CD4-positive, alpha-beta memory T cell (primary cell): ENCODE data around the gene TMEM270. TPM values are rescaled to one million over a fixed set of nuclear protein-coding genes. Genes with fewer than 3 reads are reported as not detected.

Source experiments
- CTCF ChIA-PET: fragments of 350-600 bp; sonication (Branson Sonifier 250); formaldehyde crosslinking; loops from one replicate; lab custom pipeline; 2021; ENCODE audit warnings: inconsistent platforms; ENCODE audit not compliant: partially characterized antibody; lab: Charles Lee
- POLR2A ChIA-PET: fragments of 350-600 bp; sonication (Branson Sonifier 250); formaldehyde crosslinking; loops from one replicate; lab custom pipeline; 2021; ENCODE audit not compliant: partially characterized antibody; lab: Charles Lee
- DNase-seq, 5 donors: peaks; one replicate each; pipeline versions ENCODE4 v3.0.0 to v3.0.0-alpha.2; 2020 to 2022; ENCODE audit warnings: mixed read lengths in 1 of 5
- H3K27ac ChIP-seq: one replicate; pipeline ENCODE4 v1.7.0; 2013; ENCODE audit warnings: low read depth, low read length
- H3K27me3 ChIP-seq: 2 replicates; pipeline ENCODE4 v1.7.0; 2013; ENCODE audit warnings: mild to moderate bottlenecking, low read length, moderate library complexity; ENCODE audit not compliant: insufficient read depth
- H3K36me3 ChIP-seq: 2 replicates; pipeline ENCODE4 v1.7.0; 2013; ENCODE audit warnings: mild to moderate bottlenecking, low read length, moderate library complexity; ENCODE audit not compliant: insufficient read depth
- H3K4me1 ChIP-seq: 2 replicates; pipeline ENCODE4 v1.7.0; 2013; ENCODE audit warnings: mild to moderate bottlenecking, low read length, moderate library complexity; ENCODE audit not compliant: insufficient read depth
- H3K4me3 ChIP-seq, 2 donors: one replicate each; pipeline ENCODE4 v1.7.0; 2013; ENCODE audit warnings: low read length in 2 of 2, mild to moderate bottlenecking in 1 of 2
- H3K9me3 ChIP-seq, 2 donors: one replicate each; pipeline ENCODE4 v1.7.0; 2013; ENCODE audit warnings: low read length in 2 of 2, control low read depth in 1 of 2; ENCODE audit not compliant: control insufficient read depth in 1 of 2
- H3K27ac Mint-ChIP-seq, 7 donors: one replicate each; pipeline ENCODE4 v1.8.0; 2020 to 2021; ENCODE audit warnings: mixed read lengths in 7 of 7, mild to moderate bottlenecking in 6 of 7, inconsistent platforms in 3 of 7, moderate library complexity in 3 of 7
- H3K27me3 Mint-ChIP-seq, 2 donors: one replicate each; pipeline ENCODE4 v1.8.0; 2020 to 2021; ENCODE audit warnings: mixed read lengths in 2 of 2
- H3K36me3 Mint-ChIP-seq, 2 donors: one replicate each; pipeline ENCODE4 v1.8.0; 2020 to 2021; ENCODE audit warnings: mixed read lengths in 2 of 2, inconsistent platforms in 1 of 2, mild to moderate bottlenecking in 1 of 2
- H3K4me1 Mint-ChIP-seq, 4 donors: one replicate each; pipeline ENCODE4 v1.8.0; 2020 to 2021; ENCODE audit warnings: mixed read lengths in 4 of 4, mild to moderate bottlenecking in 1 of 4
- H3K4me3 Mint-ChIP-seq, 8 donors: one replicate each; pipeline ENCODE4 v1.8.0; 2020 to 2021; ENCODE audit warnings: mixed read lengths in 8 of 8, mild to moderate bottlenecking in 7 of 8, moderate library complexity in 6 of 8, inconsistent platforms in 3 of 8
- H3K9me3 Mint-ChIP-seq, 8 donors: one replicate each; pipeline ENCODE4 v1.8.0; 2020 to 2021; ENCODE audit warnings: mixed read lengths in 8 of 8, mild to moderate bottlenecking in 5 of 8, inconsistent platforms in 3 of 8, moderate library complexity in 1 of 8
- intact Hi-C: fragments of 100-400 bp; cut with micrococcal nuclease; formaldehyde crosslinking; loops from one replicate; pipeline ENCODE4 v1.15.1; 2023
- polyA plus RNA-seq, 2 donors: library from polyadenylated mRNA; unstranded; fragments of 300-500 nt; fragmentation: Illumina TruSeq; gene quantifications; one replicate each; pipeline ENCODE4 v1.2.3, GENCODE V29; 2021
- total RNA-seq, 2 experiments: library from RNA; stranded (reverse); gene quantifications; one replicate each; pipeline ENCODE4 v1.2.3, GENCODE V29; 2021

TMEM270 gene
- total and polyA plus RNA-seq, 4 experiments from 2014 or later, result not detected

GRCh38 chr7:73885975-73886798 is 25.2 kb downstream of the TMEM270 start:
- no peak overlapping the region for H3K4me3 ChIP-seq
- H3K4me1 ChIP-seq, result no peaks in the 10 kb centered on the region
- no peaks in the 10 kb centered on the region for H3K9me3 ChIP-seq
- H3K36me3 ChIP-seq, result no peaks in the 10 kb centered on the region
- peaks cover 11 to 23% of the 10 kb centered on the region in 2 donors for H3K27me3 Mint-ChIP-seq
- peaks cover 0 to 2% (median 0%) of the 10 kb centered on the region in 4 donors for H3K4me1 Mint-ChIP-seq
- CTCF ChIA-PET, result no interaction called here
- no peak overlapping the region for H3K27ac Mint-ChIP-seq
- intact Hi-C loops, result no loop called here
- no peak overlapping the region for H3K27ac ChIP-seq
- H3K4me3 Mint-ChIP-seq, result no peak overlapping the region
- H3K36me3 Mint-ChIP-seq, result no peaks in the 10 kb centered on the region
- POLR2A ChIA-PET, result no interaction called here
- peaks cover 4% of the 10 kb centered on the region for H3K27me3 ChIP-seq
- H3K9me3 Mint-ChIP-seq, result no peaks in the 10 kb centered on the region
- DNase-seq, result no peak

- no peak overlapping the region for H3K4me3 ChIP-seq
- Mint-ChIP-seq H3K4me3 (no peak overlapping the region), H3K9me3 (no peaks in the 10 kb centered on the region), H3K4me1 (peaks cover 0 to 2% (median 0%) of the 10 kb centered on the region in 4 donors), H3K27ac (no peak overlapping the region), H3K36me3 (no peaks in the 10 kb centered on the region), H3K27me3 (peaks cover 9 to 21% of the 10 kb centered on the region in 2 donors)
- ChIA-PET POLR2A (no interaction called here), CTCF (no interaction called here)
- peaks cover 4% of the 10 kb centered on the region for H3K27me3 ChIP-seq
- intact Hi-C loops, result no loop called here
- no peaks in the 10 kb centered on the region for H3K36me3 ChIP-seq
- no peaks in the 10 kb centered on the region for H3K9me3 ChIP-seq
- no peak for DNase-seq
- H3K4me1 ChIP-seq, result no peaks in the 10 kb centered on the region
- H3K27ac ChIP-seq, result no peak overlapping the region
These were observed 26.8 kb downstream of the TMEM270 start for GRCh38 chr7:73887762-73888161.

- Mint-ChIP-seq H3K9me3 (no peaks in the 10 kb centered on the region), H3K36me3 (no peaks in the 10 kb centered on the region), H3K4me3 (no peak overlapping the region), H3K27ac (no peak overlapping the region), H3K4me1 (peaks cover 0 to 2% (median 0%) of the 10 kb centered on the region in 4 donors), H3K27me3 (peaks cover 8 to 21% of the 10 kb centered on the region in 2 donors)
- no peak overlapping the region for H3K4me3 ChIP-seq
- H3K36me3 ChIP-seq, result no peaks in the 10 kb centered on the region
- H3K4me1 ChIP-seq, result no peaks in the 10 kb centered on the region
- no peak for DNase-seq
- peaks cover 4% of the 10 kb centered on the region for H3K27me3 ChIP-seq
- intact Hi-C loops, result no loop called here
- CTCF ChIA-PET, result no interaction called here
- no peak overlapping the region for H3K27ac ChIP-seq
- POLR2A ChIA-PET, result no interaction called here
- H3K9me3 ChIP-seq, result no peaks in the 10 kb centered on the region
These were observed 28.0 kb downstream of the TMEM270 start for GRCh38 chr7:73888959-73889358.

- peaks cover 4% of the 10 kb centered on the region for H3K27me3 ChIP-seq
- H3K4me1 ChIP-seq, result no peaks in the 10 kb centered on the region
- Mint-ChIP-seq H3K9me3 (peaks cover 0 to 4% (median 0%) of the 10 kb centered on the region in 8 donors), H3K4me1 (peaks cover 0 to 2% (median 0%) of the 10 kb centered on the region in 4 donors), H3K36me3 (no peaks in the 10 kb centered on the region), H3K27me3 (peaks cover 8 to 21% of the 10 kb centered on the region in 2 donors), H3K27ac (no peak overlapping the region), H3K4me3 (no peak overlapping the region)
- CTCF ChIA-PET, result no interaction called here
- H3K27ac ChIP-seq, result no peak overlapping the region
- H3K9me3 ChIP-seq, result no peaks in the 10 kb centered on the region
- no peaks in the 10 kb centered on the region for H3K36me3 ChIP-seq
- H3K4me3 ChIP-seq, result no peak overlapping the region
- DNase-seq, result no peak
- POLR2A ChIA-PET, result no interaction called here
- intact Hi-C loops, result no loop called here
These were observed 29.7 kb downstream of the TMEM270 start for GRCh38 chr7:73890555-73891147.

DNA sequence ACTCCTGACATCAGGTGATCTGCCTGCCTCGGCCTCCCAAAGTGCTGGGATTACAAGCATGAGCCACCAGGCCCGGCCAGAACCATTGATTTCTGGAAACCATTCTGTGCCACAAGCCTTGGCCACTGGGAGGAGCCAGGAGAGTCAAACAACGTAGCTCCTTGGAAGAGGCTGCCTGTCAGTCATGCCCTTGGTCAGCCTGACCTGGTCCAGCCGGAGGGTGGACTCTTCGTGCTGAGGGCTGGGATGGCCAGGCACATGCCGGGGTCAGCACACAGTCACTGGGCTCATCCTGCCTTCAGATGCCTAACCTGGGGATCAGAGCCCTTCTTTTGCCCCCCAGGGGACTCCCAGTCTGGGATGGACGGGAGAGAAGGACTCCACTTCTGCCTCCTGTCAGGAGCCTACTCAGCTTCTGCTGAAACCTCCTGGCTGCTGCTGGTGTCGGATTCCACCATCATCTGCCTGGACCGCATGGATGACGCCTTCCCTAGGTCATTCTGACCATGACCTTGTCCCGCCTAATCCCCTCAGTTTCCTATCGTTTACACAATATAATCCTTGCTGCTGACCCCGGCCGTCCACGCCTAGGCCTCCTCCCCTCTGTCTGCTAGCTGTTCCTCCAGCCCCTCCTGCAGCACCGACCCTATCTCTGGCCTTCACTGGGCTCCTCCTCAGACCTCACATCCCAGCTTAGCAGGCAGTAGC is 30.4 kb downstream of the TMEM270 start:
- Histone ChIP-seq H3K4me1 (no peaks in the 10 kb centered on the region), H3K27me3 (peaks cover 4% of the 10 kb centered on the region), H3K4me3 (no peak overlapping the region), H3K36me3 (no peaks in the 10 kb centered on the region), H3K9me3 (no peaks in the 10 kb centered on the region), H3K27ac (no peak overlapping the region)
- ChIA-PET POLR2A (no interaction called here), CTCF (no interaction called here)
- H3K9me3 Mint-ChIP-seq, result peaks cover 0 to 9% (median 3%) of the 10 kb centered on the region in 8 donors
- H3K27me3 Mint-ChIP-seq, result peaks cover 7 to 18% of the 10 kb centered on the region in 2 donors
- H3K36me3 Mint-ChIP-seq, result no peaks in the 10 kb centered on the region
- no peak overlapping the region for H3K27ac Mint-ChIP-seq
- no peak overlapping the region for H3K4me3 Mint-ChIP-seq
- peaks cover 0 to 2% (median 0%) of the 10 kb centered on the region in 4 donors for H3K4me1 Mint-ChIP-seq
- no peak for DNase-seq
- intact Hi-C loops, result no loop called here

GRCh38 chr7:73892003-73892999 is 31.3 kb downstream of the TMEM270 start:
- Histone ChIP-seq H3K27me3 (peaks cover 4% of the 10 kb centered on the region), H3K9me3 (no peaks in the 10 kb centered on the region), H3K27ac (no peak overlapping the region), H3K4me3 (no peak overlapping the region), H3K4me1 (no peaks in the 10 kb centered on the region), H3K36me3 (no peaks in the 10 kb centered on the region)
- no peak overlapping the region for H3K27ac Mint-ChIP-seq
- peaks cover 0 to 13% (median 4%) of the 10 kb centered on the region in 8 donors for H3K9me3 Mint-ChIP-seq
- no peak overlapping the region for H3K4me3 Mint-ChIP-seq
- ChIA-PET CTCF (no interaction called here), POLR2A (no interaction called here)
- no peak for DNase-seq
- H3K27me3 Mint-ChIP-seq, result peaks cover 6 to 15% of the 10 kb centered on the region in 2 donors
- intact Hi-C loops, result no loop called here
- H3K4me1 Mint-ChIP-seq, result peaks cover 0 to under 1% (median 0%) of the 10 kb centered on the region in 4 donors
- no peaks in the 10 kb centered on the region for H3K36me3 Mint-ChIP-seq
